Renal pelvis (tissue), 4 donors: ENCODE measurements around the gene PILRB. TPM values are rescaled to one million over a fixed set of nuclear protein-coding genes. Genes with fewer than 3 reads are reported as not detected.
A peak's percentile ranks its signal among the peaks of the same experiment; 100 is the strongest.
"Not testable (repeated sequence)": the region's sequence is repeated elsewhere in the genome, so short reads cannot be mapped to it uniquely, and the experiment has no call there.

Experiments
- DNase-seq: peaks from one replicate; pipeline ENCODE4 v3.0.0-alpha.2; 2013
- polyA plus RNA-seq, 3 donors: library from polyadenylated mRNA; unstranded; fragments of 120-200 nt; gene quantifications; one replicate each; pipeline ENCODE4 v1.2.1, GENCODE V29; 2013; ENCODE audit not compliant: insufficient read length in 3 of 3

Gene PILRB
- polyA plus RNA-seq, 3 donors: 35.8 to 63.6 (median 63.1) TPM

DNA sequence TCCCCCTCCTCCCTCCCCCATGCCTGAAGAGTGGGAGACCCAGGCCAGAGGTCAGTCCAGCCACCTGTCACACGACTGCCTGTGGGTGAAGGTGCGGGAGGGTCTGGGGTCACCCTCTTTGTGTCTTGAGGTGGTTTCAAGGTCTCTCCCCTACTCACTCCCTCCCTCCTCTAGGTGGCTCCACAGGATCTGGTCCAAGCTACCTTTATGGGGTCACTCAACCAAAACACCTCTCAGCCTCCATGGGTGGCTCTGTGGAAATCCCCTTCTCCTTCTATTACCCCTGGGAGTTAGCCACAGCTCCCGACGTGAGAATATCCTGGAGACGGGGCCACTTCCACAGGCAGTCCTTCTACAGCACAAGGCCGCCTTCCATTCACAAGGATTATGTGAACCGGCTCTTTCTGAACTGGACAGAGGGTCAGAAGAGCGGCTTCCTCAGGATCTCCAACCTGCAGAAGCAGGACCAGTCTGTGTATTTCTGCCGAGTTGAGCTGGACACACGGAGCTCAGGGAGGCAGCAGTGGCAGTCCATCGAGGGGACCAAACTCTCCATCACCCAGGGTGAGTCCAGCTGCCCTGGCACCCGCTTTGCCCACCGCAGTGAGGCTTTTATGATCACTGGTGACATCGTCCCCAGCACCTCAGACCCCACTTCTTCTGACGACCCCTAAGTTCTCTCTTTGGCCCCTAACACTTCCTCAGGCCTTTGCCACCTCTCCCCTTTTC is 16.1 kb downstream of the PILRB start:
- DNase-seq: not testable (repeated sequence)

DNA sequence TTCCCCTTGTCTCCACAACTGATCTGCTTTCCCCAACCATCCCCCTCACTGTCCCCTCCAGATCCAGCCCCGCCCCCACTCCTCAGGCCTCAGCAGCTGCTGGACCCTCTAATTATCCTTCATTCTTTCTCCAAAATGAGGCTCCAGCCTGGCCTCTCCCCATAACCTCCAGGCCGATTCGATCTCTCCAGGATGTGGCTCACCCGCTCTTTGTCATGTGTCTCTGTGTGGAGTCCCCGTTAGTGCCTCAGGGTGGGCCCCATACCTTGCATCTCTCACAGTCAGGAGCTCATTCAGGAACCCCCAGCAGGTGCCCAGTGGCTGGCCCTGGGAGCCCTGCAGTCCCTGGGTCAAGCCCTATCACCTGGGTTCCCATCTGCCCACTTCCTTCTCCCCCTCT is 16.7 kb downstream of the PILRB start:
- no peak for DNase-seq

DNA sequence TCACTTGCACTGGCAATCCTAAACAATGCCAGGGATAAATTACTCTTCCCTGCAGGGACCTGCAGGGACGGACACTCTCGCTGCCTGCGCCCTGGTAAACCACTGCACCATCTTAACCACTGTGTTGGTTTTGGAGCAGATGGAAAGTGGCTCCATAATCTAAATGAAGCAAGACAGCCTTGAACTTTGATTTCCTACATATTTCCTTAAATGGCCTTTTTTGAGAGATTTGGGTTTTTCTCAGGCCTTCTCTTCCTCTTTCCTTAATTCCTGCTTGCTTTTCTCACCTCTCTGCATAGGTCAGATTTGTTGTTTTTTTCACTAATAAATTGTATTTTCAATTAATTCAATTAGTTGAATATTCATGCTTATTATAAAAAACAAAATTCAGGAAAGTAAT is 18.1 kb downstream of the PILRB start:
- DNase-seq: no peak

DNA sequence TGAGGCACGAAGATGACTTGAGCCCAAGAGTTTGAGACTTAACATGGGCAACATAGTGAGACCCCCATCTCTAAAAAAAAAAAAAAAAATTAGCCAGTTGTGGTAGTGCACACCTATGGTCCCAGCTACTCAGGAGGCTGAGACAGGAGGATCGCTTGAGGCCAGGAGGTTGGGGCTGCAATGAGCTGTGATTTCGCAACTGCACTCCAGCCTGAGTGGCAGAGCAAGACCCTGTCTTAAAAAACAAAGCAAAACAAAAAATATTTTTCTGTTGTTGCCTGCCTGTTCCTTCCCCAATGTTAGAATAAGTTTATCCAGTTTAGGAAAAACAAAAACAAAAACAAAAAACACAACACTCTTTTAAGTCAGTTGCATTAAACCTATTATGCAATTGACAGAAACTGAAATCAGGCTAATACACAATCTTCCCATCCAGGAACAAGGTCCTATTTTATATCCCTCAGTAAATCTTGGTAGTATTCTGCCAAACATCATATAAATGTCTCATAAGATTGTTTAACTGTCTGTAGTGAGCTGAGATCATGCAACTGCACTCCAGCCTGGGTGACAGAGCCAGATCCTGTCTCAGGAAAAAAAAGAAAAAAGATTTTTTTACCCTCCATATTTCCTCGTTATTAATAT is 20.3 kb downstream of the PILRB start:
- DNase-seq: no peak

DNA sequence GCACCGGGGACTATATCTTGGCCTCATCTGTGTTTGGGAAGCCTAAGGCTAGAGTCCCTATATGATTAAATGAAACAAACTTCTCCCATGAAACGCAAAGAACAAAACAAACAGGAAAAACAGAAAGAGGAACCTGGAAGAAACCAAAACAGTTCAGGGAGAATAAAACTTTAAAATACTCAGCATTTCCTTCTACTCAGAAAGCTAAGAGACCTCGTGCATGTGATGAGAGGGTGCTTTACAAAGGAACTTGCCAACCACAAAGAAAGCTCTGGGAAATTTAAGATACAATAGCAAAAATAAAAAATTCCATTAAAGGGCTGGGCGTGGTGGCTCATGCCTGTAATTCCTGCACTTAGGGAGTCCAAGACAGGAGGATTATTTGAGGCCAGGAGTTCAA is 22.3 kb downstream of the PILRB start:
- no peak for DNase-seq

DNA sequence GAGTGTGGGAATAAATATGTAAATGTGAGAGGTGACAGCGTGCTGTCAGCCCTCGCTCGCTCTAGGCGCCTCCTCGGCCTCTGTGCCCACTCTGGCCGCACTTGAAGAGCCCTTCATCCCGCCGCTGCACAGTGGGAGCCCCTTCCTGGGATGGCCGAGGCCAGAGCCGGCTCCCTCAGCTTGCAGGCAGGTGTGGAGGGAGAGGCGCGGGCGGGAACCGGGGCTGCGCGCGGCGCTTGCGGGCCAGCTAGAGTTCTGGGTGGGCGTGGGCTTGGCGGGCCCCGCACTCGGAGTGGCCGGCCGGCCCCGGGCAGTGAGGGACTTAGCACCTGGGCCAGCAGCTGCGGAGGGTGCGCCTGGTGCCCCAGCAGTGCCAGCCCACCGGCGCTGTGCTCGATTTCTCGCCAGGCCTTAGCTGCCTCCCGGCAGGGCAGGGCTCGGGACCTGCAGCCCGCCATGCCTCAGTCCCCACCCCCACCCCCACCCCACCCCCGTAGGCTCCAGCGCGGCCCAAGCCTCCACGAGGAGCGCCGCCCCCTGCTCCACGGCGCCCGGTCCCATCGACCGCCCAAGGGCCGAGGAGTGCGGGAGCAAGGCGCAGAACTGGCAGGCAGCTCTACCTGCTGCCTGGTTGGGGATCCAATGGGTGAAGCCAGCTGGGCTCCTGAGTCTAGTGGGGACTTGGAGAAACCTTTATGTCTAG is 23.8 kb downstream of the PILRB start:
- DNase-seq: not testable (repeated sequence)

DNA sequence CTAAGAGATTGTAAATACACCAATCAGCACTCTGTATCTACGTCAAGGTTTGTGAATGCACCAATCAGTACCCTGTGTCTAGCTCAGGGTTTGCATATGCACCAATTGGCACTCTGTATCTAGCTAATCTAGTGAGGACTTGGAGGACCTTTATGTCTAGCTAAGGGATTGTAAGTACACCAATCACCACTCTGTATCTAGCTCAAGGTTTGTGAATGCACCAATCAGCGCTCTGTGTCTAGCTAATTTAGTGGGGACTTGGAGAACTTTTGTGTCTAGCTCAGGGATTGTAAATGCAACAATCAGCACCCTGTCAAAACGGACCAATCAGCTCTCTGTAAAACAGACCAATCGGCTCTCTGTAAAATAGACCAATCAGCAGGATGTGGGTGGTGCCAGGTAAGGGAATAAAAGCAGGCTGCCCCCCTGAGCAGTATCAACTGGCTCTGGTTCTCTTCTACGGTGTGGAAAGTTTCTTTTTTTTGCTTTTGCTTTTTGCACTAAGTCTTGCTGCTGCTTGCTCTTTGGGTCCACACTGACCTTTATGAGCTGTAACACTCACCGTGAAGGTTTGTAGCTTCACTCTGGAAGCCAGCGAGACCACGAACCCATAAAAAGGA is 24.4 kb downstream of the PILRB start:
- DNase-seq: not testable (repeated sequence)

DNA sequence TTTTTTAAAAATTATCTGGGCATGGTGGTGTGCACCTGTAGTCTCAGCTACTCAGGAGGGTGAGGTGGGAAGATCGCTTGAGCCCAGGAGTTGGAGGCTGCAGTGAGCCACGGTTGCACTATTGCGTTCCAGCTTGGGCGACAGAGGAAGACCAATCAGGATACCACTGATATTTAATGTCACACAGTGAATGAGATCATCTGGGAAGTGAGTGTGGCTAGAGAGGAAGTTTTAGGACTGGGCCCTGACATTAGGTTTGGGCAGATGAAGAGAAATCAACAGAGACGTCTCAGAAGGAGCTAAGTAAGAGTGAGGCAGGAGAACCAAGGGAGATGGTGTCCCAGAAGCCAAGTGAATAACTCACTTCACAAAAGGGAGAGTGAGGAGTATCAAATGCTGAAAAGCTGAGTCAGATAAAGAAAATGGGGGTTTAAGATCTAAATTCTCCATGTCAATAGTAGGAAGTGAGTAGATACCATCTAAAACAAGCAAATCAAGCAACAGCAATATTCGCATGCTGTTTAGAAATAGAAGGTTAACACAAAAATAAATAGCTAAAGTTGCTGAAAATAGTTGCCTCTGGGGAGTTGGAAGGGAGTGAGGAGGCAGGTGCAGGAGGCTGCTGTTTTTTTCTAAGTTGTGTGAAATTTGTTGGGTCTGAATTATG is 26.8 kb downstream of the PILRB start:
- DNase-seq: no peak

DNA sequence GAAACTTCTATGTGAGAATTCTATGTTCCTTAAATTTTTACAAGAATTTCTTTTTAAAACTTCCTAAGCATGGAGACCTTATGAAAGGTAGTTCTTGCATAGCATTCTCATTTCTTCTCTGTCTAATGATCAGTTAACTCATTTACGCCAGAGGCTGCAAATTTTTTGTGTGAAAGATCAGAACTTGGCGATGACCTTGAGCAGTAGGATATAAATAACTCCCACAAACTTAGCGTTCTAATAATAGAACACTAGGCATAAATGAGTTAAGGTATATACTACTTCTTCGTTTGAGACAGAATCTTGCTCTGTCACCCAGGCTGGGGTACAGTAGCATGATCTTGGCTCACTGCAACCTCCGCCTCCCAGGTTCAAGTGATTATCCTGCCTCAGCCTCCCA is 29.0 kb downstream of the PILRB start:
- DNase-seq: no peak

DNA sequence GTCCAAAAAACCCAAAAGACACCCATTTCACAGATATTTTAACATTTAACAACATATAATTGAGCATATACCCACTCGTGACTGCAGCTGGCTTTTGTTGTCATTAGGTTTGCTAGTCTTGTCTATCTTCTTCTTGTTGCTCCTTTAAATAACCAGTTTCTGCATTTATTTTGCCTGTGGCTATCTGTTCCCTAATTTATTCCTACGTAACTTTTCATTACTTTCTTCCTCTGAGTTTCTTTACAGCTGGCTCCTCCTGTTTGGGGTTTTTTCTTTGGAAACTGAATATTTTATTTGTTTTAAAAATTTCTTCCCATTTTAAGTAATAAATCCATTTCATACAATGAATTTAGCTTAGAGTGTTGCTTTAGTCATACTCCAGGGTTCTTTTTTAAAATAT is 29.8 kb downstream of the PILRB start:
- no peak for DNase-seq

DNA sequence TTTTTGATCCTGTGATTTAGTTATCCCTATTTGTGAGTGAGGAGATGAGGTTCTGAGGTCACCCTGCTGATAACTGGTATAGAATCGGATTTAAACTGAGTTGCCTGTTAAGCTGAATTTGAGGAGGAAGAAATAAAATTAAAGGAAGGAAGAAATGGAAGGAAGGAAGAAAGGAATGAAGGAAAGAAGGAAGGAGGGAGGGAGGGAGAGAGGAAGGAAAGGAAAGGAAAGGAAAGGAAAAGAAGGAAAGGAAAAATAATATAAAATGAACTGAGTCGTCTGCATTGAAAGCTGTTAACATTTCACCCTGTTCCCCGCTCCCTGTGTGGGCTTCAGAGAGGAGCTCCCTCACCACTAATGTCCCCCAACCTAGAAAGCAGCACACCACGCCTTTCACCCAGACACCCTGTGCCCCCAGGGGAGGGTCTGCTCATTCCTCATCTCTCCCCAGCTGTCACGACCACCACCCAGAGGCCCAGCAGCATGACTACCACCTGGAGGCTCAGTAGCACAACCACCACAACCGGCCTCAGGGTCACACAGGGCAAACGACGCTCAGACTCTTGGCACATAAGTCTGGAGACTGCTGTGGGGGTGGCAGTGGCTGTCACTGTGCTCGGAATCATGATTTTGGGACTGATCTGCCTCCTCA is 31.6 kb downstream of the PILRB start:
- DNase-seq: no peak

DNA sequence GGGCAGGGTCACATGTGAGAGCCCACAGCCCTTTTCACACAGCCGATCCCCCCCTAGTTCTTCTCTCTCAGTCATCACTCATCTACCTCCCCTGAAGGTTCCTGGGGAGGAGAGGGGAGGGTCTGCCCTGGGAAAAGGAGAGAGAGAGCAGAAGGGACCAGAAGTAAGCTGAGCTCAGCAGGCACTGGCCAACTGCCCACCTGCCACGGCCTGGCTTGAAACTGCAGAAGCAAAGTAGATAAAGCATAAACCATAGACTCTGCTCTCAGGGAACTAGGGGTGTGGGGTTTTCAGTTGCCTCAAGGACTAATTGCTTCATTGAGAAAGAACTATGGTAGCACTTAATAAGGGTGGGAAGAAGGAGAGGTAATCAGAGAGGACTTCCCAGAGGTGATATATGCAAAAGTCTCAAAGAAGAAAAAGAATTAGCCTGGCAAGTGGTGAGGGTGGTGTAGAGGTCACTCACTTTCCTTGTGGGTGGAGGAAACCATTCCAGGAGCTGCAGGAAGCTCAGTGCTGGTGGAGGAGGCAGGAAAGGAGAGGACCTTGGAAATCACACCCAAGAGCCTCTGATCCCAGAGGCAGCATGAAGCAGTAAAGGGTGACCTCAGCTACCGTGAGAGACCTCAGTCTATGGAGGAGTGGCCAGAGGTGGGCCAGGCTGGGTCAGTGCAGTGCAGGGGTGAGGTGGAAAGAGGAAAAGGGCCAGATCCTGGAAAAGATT is 32.5 kb downstream of the PILRB start:
- DNase-seq: no peak

DNA sequence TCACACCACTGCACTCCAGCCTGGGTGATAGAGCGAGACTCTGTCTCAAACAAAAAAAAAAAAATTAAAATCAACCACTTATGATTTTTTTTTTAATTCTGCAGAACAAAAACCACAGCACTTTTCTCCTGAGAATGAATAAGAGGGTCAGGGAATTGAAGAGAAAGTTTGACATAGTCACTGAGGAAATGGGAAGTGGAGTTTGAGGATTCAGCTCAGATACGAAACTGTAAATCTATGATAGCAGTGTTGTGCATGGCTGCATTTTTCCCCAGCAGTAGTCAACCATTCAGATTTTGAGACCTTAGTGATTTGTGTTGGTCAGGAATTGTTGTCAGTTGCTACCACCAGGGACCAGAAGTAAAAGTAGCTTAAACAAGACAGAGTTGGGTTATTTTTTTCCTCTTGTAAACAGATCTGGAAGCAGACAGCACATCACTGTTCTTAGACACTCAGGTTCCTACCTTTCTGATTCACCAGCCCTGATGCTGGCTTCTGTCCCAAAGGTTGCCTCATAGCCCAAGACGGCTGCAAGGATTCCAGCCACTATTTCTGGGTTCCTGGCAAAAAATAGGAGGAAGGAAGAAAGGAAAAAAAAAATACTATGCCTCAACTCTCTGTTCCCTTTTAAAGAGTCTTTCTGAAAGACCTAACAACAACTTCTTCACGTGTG is 35.5 kb downstream of the PILRB start:
- no peak for DNase-seq

DNA sequence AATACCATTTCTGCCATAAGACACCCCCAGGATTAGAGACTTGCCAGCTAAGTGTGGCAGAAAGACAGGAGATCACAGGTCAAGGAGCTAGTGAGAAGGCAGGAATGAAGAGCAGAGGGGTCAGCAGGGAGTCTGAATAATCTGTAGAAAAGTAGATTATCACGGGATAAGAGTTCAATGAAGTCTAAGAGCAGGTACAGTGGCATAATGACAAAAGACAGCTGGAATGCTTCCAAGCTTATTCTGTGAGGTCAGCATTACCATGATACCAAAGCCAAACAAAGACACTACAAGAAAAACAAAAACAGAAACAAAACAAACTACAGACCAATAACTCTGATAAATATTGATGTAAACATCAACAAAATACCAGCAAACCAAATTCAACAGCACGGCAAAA is 36.2 kb downstream of the PILRB start:
- DNase-seq: no peak

DNA sequence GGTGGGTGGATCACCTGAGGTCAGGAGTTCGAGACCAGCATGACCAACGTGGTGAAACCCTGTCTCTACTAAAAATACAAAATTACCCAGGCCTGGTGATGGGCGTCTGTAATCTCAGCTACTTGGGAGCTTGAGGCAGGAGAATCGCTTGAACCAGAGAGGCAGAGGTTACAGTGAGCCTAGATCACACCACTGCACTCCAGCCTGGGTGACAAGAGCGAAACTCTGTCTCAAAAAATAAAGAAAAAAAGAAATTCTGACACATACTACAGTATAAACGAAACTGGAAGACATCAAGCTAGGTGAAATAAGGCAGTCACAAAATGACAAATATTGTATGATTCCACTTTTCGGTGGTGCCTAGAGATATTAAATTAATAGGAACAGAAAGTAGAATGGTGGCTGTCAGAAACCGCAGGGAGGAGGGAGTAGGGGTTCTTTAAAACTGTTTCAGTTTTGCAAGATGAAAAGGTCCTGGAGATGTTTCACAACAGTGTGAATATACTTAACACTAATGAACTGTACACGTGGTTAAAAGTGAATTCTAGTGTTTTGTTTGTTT is 38.6 kb downstream of the PILRB start:
- DNase-seq: no peak

DNA sequence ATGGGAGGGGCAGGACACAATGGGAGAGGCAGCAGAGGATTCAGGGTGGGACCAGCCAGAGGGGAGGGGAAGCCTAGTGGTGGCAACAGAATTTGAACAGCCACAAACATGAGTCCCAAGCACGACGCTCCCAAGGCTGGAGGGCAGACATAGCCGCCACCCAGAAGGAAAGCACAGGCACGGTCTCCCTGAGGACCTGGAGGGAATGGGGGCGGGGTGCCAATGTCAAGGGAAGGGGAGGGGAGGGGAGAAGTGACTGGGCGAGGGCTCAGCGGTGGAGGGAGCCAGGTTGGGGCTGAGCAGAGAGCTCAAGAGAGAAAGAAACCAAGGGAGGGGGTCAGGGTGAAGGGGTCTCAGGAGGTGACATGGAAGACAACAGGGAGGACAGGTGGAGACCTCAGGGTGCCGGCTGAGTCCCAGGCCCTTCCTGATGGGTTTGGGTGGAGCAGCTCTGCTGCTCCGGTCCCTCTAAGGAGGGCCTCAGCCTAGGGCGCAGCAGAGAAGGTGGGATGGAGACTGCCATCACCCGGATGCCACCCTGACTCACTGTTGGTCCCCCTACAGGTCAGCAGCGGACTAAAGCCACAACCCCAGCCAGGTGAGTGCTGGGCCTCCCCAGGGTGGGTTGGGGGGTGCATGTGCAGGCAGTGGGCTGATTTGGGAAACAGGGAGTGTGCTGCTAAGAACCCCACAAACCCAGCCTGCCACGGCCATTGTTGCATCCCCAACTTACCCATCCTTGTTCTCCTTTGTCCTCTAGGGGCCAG is 39.6 kb downstream of the PILRB start:
- DNase-seq: no peak

DNA sequence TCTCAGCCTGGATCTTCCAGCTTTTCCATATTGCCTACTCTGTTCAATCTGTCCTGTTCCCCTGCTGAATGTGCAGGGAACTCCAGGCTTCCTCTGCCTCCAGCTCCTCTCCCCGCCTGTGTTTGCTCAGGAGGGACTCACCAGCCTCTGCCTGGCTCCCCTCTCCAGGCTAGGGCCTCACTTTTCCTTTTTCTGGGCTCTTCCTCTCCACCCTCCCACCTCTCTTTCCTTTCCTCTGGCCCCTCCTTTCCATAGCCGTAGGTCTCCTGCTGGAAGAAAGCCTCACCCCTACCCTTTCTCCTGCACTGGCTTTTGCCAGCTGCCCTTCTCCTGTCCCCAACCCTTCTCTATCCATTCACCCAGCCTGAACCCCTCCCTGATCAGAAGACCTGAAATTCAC is 40.3 kb downstream of the PILRB start:
- DNase-seq: no peak

DNA sequence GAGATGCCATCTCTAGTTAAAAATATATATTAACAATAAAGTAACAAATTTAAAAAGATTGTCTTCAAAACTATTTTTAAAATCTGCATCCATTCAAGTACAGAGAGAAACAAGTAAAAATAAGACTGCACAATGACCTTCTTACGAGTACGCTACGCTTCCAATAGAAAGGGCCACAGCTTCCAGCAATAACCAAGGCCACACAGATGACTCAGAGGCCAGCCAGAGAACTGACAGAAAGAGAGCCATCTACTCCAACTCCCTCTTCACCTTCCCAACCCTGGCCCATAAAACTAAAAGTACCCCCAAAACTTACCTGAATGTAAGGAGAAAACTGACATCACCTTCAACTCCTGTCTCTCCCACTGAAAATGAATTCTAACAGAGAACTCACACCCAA is 42.1 kb downstream of the PILRB start:
- no peak for DNase-seq

DNA sequence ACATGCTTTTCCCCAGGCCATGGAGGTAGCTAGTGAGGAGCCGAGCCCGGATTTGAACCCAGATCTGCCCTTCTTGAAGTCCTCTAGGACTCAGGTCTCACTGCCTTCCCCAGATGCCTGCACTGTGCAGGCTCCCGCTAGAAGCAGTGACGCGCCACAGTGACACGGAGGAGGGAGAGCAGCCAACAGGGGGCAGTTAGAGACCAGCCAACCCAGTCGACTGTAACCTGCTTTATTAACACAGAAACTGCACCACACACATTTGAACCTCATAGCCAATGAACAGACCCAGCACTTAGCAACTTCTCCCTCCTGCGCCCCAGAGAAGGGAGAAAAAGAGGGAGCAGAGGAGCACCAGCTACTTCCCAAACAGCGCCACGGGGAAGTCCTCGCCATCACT is 42.7 kb downstream of the PILRB start:
- peak; percentile 39 for DNase-seq
